HG03060 (cell line): ENCODE data around the gene TMEM165.
"Not testable (repeated sequence)": the region's sequence is repeated elsewhere in the genome, so short reads cannot be mapped to it uniquely, and the experiment has no call there.

Experiments used
- ATAC-seq: cut with Tn5 transposase; IDR thresholded peaks from one replicate; pipeline ENCODE4 v1.9.1; 2021; ENCODE audit warnings: low read depth, moderate number of reproducible peaks; ENCODE audit not compliant: unreplicated experiment

Gene TMEM165

DNA sequence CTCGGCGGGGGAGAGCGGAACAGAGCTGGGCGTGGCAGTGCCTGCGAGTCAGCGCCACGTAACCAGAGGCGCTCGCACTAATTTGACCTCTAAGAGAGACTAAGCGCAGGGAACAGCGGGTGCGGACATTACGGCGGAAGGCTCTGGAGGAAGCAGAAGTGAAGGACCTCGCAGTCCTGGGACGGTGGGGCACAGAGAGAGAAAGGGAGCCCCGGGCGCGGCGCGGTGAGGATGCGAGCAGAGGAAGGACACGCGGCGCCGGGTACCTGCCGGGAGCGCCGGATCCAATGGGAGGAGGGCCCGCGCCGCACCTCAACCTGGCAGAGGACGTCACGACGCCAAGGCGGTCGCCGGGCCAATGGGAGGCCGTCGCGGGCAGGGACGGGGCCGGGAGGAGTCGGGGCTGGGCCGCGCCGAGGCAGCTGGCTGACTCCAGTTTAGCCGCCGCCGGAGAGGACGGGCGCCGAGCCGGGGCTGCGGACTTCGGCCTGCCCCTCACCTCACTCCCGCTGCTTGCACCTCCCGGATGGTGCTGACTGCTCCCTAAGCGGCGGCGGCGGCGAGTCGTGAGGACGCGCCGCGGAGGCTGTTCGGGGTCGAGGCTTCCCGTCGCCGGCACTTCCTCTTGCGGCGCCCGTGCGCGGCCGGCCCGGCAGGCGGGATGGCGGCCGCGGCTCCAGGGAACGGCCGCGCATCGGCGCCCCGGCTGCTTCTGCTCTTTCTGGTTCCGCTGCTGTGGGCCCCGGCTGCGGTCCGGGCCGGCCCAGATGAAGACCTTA is at the start of gene TMEM165:
TSS of gene TMEM165 (plus strand) at position 429 of the 779 bp plus-strand sequence. CDS start at position 662, 233 bp downstream.
- peak; percentile 69 for ATAC-seq

DNA sequence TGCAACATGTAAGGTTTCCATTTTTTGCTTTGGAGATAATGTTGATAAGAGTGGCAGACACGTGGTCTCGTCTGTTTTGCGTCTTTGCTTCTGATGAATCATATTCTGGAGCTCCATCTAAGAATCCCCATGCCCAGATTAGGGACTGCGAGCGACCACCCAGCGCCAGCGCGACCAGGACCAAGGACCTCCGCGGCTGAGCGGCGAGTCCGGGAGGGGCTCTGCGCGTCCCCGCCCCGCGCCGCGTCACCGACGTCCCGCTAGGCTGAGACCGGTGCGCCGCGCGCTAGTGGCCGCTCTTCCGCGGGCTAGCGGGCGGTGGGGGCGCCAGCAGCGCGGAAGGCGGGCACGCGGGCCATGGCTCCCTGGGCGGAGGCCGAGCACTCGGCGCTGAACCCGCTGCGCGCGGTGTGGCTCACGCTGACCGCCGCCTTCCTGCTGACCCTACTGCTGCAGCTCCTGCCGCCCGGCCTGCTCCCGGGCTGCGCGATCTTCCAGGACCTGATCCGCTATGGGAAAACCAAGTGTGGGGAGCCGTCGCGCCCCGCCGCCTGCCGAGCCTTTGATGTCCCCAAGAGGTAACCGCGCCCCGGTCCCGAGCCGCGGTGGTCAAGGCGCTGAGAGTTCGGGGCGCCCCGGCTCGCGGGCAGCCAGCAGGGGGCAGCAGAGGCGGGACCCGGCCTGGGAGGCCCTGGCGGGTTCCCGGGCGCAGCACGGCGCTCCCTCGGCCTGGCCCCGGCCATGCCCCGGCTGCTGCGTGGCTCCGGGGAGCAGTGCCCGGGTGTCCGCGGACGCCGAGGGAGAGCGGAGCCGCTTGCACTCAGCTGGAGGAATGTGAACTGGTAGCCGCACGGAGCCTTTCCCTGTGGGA is 49.5 kb upstream of the TMEM165 start, which contains the start of gene SRD5A3:
TSS of gene SRD5A3 (plus strand) at position 263 of the 871 bp plus-strand sequence. CDS start at position 358, 95 bp downstream.
- ATAC-seq: peak; percentile 69

DNA sequence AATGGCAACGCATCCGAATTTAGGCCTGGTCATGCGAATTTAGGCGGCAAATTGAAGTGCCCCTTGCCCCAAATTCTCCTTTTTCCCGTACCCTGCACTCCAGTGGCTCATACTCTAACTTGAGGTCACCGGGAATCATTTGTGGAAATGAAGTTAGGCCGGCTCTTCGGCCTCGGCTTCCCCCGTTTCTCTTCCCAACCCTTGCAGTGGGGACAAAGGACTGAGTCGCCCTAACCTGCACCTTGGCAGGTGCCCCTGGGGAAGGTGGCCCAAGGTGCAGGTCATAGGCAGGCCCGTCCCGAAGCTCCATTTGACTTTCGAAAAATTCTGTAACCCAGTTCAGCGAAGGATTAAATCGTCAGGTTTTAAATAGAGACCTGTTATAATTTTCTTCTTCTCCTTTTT is 48.9 kb upstream of the TMEM165 start:
- peak; percentile 1 for ATAC-seq

GRCh38 chr4:55347610-55348228 is 48.0 kb upstream of the TMEM165 start:
- no peak for ATAC-seq

GRCh38 chr4:55348466-55348865 is 47.3 kb upstream of the TMEM165 start:
- ATAC-seq: no peak

DNA sequence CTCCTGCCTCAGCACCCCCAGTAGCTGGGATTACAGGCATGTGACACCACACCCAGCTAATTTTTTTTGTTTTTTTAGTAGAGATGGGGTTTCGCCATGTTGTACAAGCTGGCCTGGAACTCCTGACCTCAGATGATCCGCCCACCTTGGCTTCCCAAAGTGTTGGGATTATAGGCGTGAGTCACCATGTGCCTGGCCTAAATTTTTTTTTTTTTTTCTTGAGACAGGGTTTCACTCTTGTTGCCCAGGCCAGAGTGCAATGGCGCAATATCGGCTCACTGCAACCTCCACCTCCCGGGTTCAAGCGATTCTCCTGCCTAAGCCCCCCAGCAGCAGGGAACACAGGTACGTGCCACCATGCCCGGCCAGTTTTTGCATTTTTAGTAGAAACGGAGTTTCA is 44.9 kb upstream of the TMEM165 start:
- not testable (repeated sequence) for ATAC-seq

- no peak for ATAC-seq
Observed at GRCh38 chr4:55351824-55352223, 43.9 kb upstream of the TMEM165 start.

- ATAC-seq: no peak
Observed at GRCh38 chr4:55352726-55353125, 43.0 kb upstream of the TMEM165 start.

DNA sequence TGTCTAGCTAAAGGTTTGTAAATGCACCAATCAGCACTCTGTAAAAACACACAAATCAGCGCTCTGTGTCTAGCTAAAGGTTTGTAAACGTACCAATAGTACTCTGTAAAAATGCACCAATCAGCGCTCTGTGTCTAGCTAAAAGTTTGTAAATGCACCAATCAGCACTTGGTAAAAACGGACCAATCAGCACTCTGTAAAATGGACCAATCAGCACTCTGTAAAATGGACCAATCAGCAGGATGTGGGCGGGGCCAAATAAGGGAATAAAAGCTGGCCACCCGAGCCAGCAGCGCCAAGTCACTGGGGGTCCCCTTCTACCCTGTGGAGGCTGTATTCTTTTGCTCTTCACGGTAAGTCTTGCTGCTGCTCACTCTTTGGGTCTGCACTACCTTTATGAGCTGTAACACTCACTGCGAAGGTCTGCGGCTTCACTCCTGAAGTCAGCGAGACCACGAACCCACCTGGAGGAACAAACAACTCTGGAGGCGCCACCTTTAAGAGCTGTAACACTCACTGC is 42.5 kb upstream of the TMEM165 start:
- not testable (repeated sequence) for ATAC-seq

GRCh38 chr4:55354648-55355047 is 41.1 kb upstream of the TMEM165 start:
- no peak for ATAC-seq

DNA sequence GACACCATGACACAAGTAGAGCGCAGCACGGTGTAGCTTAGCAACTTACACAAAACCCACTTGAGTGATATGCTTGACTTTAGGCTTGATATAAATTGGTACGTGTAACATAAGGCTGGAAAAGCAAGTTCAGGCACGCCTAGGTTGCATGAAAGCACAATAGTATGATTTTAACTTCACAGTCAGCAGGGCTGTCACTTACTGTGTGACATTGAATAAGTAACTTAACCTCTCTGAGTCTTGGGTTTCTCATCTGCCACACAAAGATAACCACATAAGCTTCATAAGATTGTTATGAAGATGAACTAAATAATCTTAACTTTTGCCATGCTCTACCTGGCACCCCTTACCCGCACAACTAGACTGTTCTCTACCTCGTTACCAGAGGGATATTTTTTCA is 40.2 kb upstream of the TMEM165 start:
- ATAC-seq: no peak

- ATAC-seq: no peak
Observed at GRCh38 chr4:55356991-55357461, 38.7 kb upstream of the TMEM165 start.

GRCh38 chr4:55358246-55358645 is 37.5 kb upstream of the TMEM165 start:
- ATAC-seq: no peak

- peak; percentile 93 for ATAC-seq
Observed at GRCh38 chr4:55358668-55359067, 37.1 kb upstream of the TMEM165 start.

- ATAC-seq: no peak
Observed at GRCh38 chr4:55359397-55359916, 36.3 kb upstream of the TMEM165 start.

GRCh38 chr4:55362938-55363337 is 32.8 kb upstream of the TMEM165 start:
- not testable (repeated sequence) for ATAC-seq

DNA sequence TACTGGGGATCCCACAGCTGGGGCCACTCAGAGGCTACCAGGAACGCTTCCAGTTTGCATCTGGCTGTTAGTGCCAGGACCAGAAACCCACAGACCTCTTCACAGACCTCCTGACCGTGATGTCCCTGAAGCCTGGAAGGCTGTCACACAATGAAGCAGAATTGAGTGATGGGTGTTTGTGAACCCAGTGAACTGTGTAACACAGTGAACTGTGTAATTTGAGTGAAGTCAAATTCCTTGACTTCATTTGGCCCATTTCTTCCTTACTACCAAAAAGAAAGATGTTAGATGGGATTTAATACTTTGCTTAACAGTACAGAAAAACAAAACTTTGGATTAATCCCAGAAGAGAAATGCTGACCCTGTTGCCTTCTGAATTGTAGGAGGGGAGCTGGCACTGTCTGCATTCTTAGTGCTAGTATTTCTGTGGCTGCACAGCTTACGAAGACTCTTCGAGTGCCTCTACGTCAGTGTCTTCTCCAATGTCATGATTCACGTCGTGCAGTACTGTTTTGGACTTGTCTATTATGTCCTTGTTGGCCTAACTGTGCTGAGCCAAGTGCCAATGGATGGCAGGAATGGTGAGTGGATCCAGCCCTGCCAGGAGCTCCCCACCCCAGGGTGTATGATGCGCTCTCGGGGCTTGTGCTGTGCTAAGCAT is 31.9 kb upstream of the TMEM165 start:
- ATAC-seq: no peak

DNA sequence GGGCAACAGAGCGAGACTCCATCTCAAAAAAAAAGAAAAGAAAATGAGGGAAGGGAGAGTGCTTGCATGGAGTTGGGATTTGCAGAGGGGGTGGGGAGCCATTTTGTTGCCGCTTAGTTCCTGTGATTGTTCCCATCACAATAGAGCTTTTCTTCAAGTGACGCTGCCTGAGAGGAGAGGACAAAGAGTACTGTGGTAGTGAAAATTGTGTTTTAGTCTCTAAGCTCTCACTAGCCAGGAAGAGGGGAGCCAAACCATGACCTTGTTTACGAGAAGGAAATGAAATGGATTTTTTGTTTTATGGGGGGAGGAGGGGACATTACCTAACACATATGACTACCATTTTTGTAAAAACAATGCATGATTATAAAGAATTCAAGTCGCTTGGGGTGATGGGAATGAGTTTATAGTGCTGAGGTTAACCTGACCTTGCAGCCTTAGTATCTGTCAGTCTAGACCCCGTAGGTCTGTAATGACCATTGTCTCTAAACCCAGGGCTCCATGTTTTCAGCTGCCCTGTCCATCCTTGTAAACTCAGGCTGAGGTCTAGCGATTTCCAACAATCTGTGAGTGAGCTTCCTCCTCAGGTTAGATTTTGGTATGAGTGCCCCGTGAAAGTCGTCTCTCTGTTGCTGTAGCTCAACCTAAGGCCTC is 30.9 kb upstream of the TMEM165 start:
- no peak for ATAC-seq

GRCh38 chr4:55365345-55365728 is 30.4 kb upstream of the TMEM165 start:
- no peak for ATAC-seq
